Neural progenitor cell (in vitro differentiated cells): ENCODE results near the gene GALK2.

ENCODE experiments used
- EZH2phosphoT487 ChIP-seq: fragments of 200-600 bp; sonication (generic); IDR thresholded peaks from 2 replicates; pipeline ENCODE4 v1.6.1; 2017; ENCODE audit warnings: antibody characterized with exemption
- TF ChIP-seq, protein P1 (sequence below): fragments of 200-600 bp; sonication (generic); IDR thresholded peaks from 2 replicates; pipeline ENCODE4 v1.5.1; 2017; ENCODE audit warnings: antibody characterized with exemption, mild to moderate bottlenecking

DNA sequence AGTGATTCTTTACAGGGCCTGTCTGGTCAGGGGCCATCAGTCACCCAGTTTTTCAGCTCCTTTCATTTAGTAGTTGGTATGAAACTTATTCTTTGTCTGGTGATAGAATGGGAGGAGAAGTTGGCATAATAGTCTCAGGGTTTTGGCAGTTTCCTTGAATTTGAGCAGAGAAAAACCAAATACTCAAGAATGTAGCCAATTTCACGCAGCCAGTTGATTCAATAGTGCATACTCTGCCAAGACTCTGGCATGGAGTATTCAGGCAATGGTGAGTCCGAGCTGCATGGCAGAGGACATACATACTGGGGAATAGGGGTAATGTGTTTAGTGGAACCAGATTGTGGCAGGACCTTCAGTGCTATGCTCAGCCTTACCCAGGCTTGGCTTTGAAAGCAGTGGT lies 118.3 kb downstream of the GALK2 start:
- TF ChIP-seq, protein P1, sequence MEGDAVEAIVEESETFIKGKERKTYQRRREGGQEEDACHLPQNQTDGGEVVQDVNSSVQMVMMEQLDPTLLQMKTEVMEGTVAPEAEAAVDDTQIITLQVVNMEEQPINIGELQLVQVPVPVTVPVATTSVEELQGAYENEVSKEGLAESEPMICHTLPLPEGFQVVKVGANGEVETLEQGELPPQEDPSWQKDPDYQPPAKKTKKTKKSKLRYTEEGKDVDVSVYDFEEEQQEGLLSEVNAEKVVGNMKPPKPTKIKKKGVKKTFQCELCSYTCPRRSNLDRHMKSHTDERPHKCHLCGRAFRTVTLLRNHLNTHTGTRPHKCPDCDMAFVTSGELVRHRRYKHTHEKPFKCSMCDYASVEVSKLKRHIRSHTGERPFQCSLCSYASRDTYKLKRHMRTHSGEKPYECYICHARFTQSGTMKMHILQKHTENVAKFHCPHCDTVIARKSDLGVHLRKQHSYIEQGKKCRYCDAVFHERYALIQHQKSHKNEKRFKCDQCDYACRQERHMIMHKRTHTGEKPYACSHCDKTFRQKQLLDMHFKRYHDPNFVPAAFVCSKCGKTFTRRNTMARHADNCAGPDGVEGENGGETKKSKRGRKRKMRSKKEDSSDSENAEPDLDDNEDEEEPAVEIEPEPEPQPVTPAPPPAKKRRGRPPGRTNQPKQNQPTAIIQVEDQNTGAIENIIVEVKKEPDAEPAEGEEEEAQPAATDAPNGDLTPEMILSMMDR: no peak
- TF ChIP-seq EZH2phosphoT487: no peak
